T-cell (primary cell): ENCODE results near the gene CYP51A1. TPM values are rescaled to one million over a fixed set of nuclear protein-coding genes. Genes with fewer than 3 reads are reported as not detected.

Source experiments
- ATAC-seq, 4 experiments: fragments of 200-7000 bp in 3 of 4; fragments of 150-1000 bp in 1 of 4; cut with Tn5 transposase; replicated peaks in 1 of 4; 1 replicate in 3 of 4; 2 replicates in 1 of 4; pipeline ENCODE4 v1.10.0; 2021; ENCODE audit warnings: moderate library complexity in 3 of 4, mild to moderate bottlenecking in 2 of 4, moderate number of reproducible peaks in 1 of 4
- CTCF ChIA-PET, 2 donors: fragments of 300-600 bp; sonication (Branson Sonifier 250); formaldehyde crosslinking; loops; one replicate each; lab custom pipeline; 2022; ENCODE audit warnings: antibody characterized with exemption in 2 of 2; lab: Charles Lee
- POLR2A ChIA-PET, 2 donors: fragments of 300-600 bp; sonication (Branson Sonifier 250); formaldehyde crosslinking; loops; one replicate each; lab custom pipeline; 2022; ENCODE audit warnings: antibody characterized with exemption in 2 of 2; lab: Charles Lee
- DNase-seq, 35 experiments: peaks; one replicate each; pipeline versions ENCODE4 v3.0.0 to v3.0.0-alpha.2; 2013 to 2023
- H3K27ac ChIP-seq: one replicate; pipeline ENCODE4 v1.5.1; 2013; ENCODE audit warnings: low read length
- H3K27me3 ChIP-seq, 2 experiments: replicated peaks in 1 of 2; 1 replicate in 1 of 2; 2 replicates in 1 of 2; pipeline versions ENCODE4 v1.6.1 to v1.7.0; 2013; ENCODE audit warnings: low read length in 1 of 2, mixed read lengths in 1 of 2; ENCODE audit not compliant: control insufficient read depth in 2 of 2, insufficient read depth in 2 of 2; ENCODE audit errors: extremely low read depth in 1 of 2
- H3K36me3 ChIP-seq, 2 donors: 1 replicate in 1 of 2; 2 replicates in 1 of 2; pipeline versions ENCODE4 v1.6.1 to v1.7.0; 2013; ENCODE audit warnings: low read length in 1 of 2; ENCODE audit not compliant: control insufficient read depth in 2 of 2, insufficient read depth in 1 of 2; ENCODE audit errors: extremely low read depth in 1 of 2
- H3K4me1 ChIP-seq, 2 experiments: 1 replicate in 1 of 2; 2 replicates in 1 of 2; pipeline versions ENCODE4 v1.6.1 to v1.7.0; 2013; ENCODE audit warnings: low read length in 2 of 2, mixed read lengths in 1 of 2; ENCODE audit not compliant: insufficient read depth in 2 of 2, control insufficient read depth in 1 of 2; ENCODE audit errors: extremely low read depth in 1 of 2
- H3K4me3 ChIP-seq, 2 donors: 1 replicate in 1 of 2; 2 replicates in 1 of 2; pipeline versions ENCODE4 v1.5.1 to v1.7.0; 2013; ENCODE audit warnings: mild to moderate bottlenecking in 2 of 2, low read length in 1 of 2, moderate library complexity in 1 of 2; ENCODE audit not compliant: control insufficient read depth in 1 of 2; ENCODE audit errors: extremely low read depth in 1 of 2
- H3K9me3 ChIP-seq: 2 replicates; pipeline ENCODE4 v1.7.0; 2013
- H3K27ac Mint-ChIP-seq, 2 donors: one replicate each; pipeline ENCODE4 v1.8.0; 2020 to 2021; ENCODE audit warnings: mild to moderate bottlenecking in 2 of 2, mixed read lengths in 2 of 2
- H3K27me3 Mint-ChIP-seq, 2 donors: one replicate each; pipeline ENCODE4 v1.8.0; 2021 to 2022; ENCODE audit warnings: mixed read lengths in 2 of 2
- H3K36me3 Mint-ChIP-seq: one replicate; pipeline ENCODE4 v1.8.0; 2021; ENCODE audit warnings: mixed read lengths
- H3K4me1 Mint-ChIP-seq, 3 donors: one replicate each; pipeline ENCODE4 v1.8.0; 2020 to 2022; ENCODE audit warnings: mixed read lengths in 3 of 3, mild to moderate bottlenecking in 1 of 3
- H3K4me3 Mint-ChIP-seq, 3 donors: one replicate each; pipeline ENCODE4 v1.8.0; 2020 to 2022; ENCODE audit warnings: mild to moderate bottlenecking in 3 of 3, mixed read lengths in 3 of 3, moderate library complexity in 3 of 3
- H3K9me3 Mint-ChIP-seq, 3 donors: one replicate each; pipeline ENCODE4 v1.8.0; 2020 to 2022; ENCODE audit warnings: mixed read lengths in 3 of 3
- WGBS: methylation state at CpG from one replicate; pipeline ENCODE4 v1.1.5; 2013; ENCODE audit warnings: missing lambda C conversion rate; ENCODE audit not compliant: insufficient coverage; 5-methylcytosine and 5-hydroxymethylcytosine counted together
- total RNA-seq, 35 experiments: library from RNA in 6 of 35; stranded (reverse) in 6 of 35; fragments of 120-200 nt in 1 of 35; gene quantifications; one replicate each; pipeline versions ENCODE4 v1.2.1 to v1.2.4 and lab custom pipeline; 2013 to 2026

The CYP51A1 gene
- total RNA-seq, 5 donors from 2014 or later (not counting 1 experiment from before 2014, with no cell fraction given): 12.8 to 25.8 (median 18.5) TPM

GRCh38 chr7:92071032-92071431, 63.2 kb downstream of the CYP51A1 start:
- no peak for ATAC-seq
- POLR2A ChIA-PET: interaction anchor here in 1 of 2 donors (0.6 kb wide), 1 partner anchor 83 kb away, joined by 9 read pairs; no protein-coding TSS in a partner anchor
- H3K27ac ChIP-seq: no peak overlapping the region
- H3K27me3 Mint-ChIP-seq: no peaks in the 10 kb centered on the region
- no peaks in the 10 kb centered on the region for H3K9me3 Mint-ChIP-seq
- H3K4me1 ChIP-seq: no peaks in the 10 kb centered on the region
- H3K4me3 Mint-ChIP-seq: no peak overlapping the region
- peaks cover 63% of the 10 kb centered on the region for H3K36me3 Mint-ChIP-seq
- H3K4me3 ChIP-seq: no peak overlapping the region
- no peaks in the 10 kb centered on the region for H3K4me1 Mint-ChIP-seq
- H3K36me3 ChIP-seq: peaks cover 8 to 40% of the 10 kb centered on the region in 2 donors
- H3K9me3 ChIP-seq: no peaks in the 10 kb centered on the region
- CTCF ChIA-PET: interaction anchor here in 1 of 2 donors (0.7 kb wide), 2 partner anchors 27 to 80 kb away, joined by 3 to 4 read pairs; no protein-coding TSS in a partner anchor
- DNase-seq: no peak
- no peak overlapping the region for H3K27ac Mint-ChIP-seq
- 100% methylated on average over 3 of the region's 5 CpGs for WGBS
- H3K27me3 ChIP-seq: no peaks in the 10 kb centered on the region

- Histone ChIP-seq H3K4me1 (no peaks in the 10 kb centered on the region), H3K4me3 (no peak overlapping the region), H3K36me3 (peaks cover 8 to 36% of the 10 kb centered on the region in 2 donors), H3K27ac (no peak overlapping the region), H3K27me3 (no peaks in the 10 kb centered on the region), H3K9me3 (no peaks in the 10 kb centered on the region)
- Mint-ChIP-seq H3K9me3 (no peaks in the 10 kb centered on the region), H3K4me1 (no peaks in the 10 kb centered on the region), H3K27ac (no peak overlapping the region), H3K36me3 (peaks cover 44% of the 10 kb centered on the region), H3K27me3 (no peaks in the 10 kb centered on the region), H3K4me3 (no peak overlapping the region)
- DNase-seq: no peak
- ATAC-seq: no peak
- ChIA-PET CTCF (no interaction called here), POLR2A (no interaction called here)
- WGBS: no CpG with 5 or more reads among the region's 2 CpGs
Observed at GRCh38 chr7:92064438-92065029, 69.7 kb downstream of the CYP51A1 start.

Other genes starting within 250 kb of the CYP51A1 start
- gene AKAP9, start 193.6 kb downstream of the CYP51A1 start, total RNA-seq: 10 to 100 TPM; 59.6 to 83.3 (median 69.0) TPM
- not detected for gene LRRD1, start 44.7 kb upstream of the CYP51A1 start, total RNA-seq
- 10 to 100 TPM; 44.8 to 65.6 (median 48.9) TPM for gene KRIT1, start 111.4 kb upstream of the CYP51A1 start, total RNA-seq
- 10 to 100 TPM; 59.8 to 86.0 (median 62.5) TPM for gene ANKIB1, start 111.5 kb upstream of the CYP51A1 start, total RNA-seq